Stimulated activated CD4-positive, alpha-beta T cell treated with anti-CD3 and anti-CD28 coated beads, Interleukin-2, amount 100 ng/mL, for 24 hours (primary cell): Measurements from ENCODE around the gene MCOLN2.
"Not testable (repeated sequence)": the region's sequence is repeated elsewhere in the genome, so short reads cannot be mapped to it uniquely, and the experiment has no call there.

ENCODE experiments used
- DNase-seq, 2 donors: peaks; one replicate each; pipeline ENCODE4 v3.0.0-alpha.2; 2020

MCOLN2 gene

DNA sequence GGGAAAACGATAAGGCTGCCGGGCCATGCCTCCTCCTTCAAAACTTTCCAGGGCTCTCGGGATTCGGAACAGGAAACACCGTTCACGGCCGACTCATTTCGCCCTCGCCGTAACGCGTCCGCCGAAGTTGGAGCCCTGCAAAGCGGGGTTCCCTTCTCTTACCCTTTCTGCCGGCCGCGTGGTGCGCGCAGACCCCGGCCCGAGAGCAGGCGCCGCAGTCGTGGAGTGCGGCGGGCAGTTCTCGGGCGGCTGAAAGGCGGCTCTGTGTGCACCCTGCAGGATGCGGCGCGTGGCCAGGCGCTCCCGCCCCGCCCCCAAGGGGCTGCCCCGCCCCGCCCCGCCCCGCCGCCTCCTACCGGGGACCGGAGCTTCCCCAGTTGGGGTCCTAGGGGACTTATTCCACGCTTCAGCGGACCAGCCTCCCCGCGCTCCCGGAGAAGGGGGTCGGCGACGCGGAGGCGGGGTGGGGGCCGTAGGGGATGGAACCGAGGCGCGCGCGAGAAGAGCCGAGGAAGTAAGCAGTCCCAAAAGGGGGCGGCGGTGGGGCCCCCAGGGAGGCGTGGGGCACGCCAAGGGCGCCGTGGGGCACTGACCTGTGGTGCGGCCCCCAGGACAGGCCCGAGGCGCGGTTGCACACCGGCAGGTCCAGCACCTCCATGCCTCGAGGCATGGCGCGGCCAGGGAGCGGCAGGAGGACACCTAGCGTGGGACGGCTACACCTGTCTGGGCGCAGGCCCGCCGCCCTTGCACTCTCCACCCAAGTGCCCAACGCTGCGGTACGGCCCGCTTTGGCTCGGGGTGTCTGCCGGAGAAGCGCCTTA is at the start of gene MCOLN2:
MCOLN2 (minus strand) TSS at position 268 of the 821 bp plus-strand sequence; CDS start at position 27, 241 bp downstream.
- DNase-seq = peak; percentile 58 to 67

DNA sequence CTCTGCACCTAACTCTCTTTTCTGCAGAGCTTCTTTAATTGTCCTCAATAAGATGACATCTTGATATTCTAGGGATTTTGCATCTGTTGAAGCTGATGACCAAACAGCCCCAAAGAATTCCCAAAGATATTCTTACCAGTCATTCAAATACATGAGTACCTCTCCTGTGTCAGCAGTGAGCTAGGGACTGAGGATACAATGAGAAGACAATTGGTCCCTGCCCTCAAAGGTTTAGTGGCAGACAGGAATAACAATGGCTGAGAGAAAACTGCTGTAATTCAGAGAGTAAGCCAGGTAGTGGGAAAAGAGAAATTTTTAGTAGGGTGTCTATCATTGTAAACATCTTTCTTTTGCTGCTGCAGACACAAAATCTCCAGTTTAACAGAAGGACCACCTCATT is 45.5 kb upstream of the MCOLN2 start:
- no peak for DNase-seq

DNA sequence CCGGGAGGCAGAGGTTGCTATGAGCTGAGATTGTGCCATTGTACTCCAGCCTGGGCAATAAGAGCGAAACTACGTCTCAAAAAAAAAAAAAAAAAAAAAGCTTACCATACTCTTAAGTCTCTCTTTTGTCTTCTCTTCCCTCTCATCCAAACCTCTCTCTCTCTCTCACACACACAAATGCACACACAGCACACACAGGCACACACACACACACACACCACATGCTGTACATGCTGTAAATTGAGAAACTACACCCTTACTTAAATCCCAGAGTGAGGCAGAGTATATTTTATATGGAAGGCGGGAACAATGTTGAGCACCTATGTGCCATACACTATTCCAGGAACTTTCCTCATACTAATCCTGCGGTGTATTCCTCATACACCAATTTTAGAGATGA is 44.9 kb upstream of the MCOLN2 start:
- DNase-seq = no peak

DNA sequence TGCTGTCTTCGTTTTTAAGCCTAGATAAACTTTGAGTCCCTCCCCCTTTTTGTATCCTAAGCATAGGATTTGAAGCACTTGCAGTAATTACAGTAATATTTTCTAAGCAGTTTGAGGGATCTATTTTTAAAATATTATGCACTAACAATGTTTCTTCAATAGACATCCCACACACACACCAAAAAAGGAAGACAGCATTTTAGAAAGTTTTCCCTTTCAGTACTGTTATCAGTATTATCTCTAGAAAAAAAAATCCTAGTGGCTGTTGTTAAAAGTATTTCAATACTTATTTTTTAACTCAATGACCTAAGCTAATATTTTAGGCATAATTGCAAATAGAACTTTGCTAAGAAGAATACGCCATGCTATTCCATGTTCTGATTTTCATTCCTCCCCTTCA is 36.3 kb upstream of the MCOLN2 start:
- no peak for DNase-seq

DNA sequence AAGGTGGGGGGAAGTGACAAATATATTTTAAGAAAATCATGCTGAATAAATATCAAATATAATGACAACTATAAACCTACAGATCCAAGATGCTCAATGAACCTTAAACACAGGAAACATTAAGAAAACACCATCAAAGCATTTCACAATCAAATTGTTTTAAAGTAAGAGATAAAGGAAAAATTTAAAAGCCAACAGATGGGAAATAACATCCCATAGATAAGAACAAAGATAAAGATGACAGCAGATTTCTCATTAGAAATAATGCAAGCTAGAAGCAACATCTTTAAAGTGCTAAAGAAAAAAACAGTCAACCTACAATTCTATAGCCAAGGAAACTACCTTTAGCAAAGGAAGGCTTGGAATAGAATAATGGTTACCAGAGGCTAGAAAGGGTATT is 33.6 kb upstream of the MCOLN2 start:
- DNase-seq = no peak

DNA sequence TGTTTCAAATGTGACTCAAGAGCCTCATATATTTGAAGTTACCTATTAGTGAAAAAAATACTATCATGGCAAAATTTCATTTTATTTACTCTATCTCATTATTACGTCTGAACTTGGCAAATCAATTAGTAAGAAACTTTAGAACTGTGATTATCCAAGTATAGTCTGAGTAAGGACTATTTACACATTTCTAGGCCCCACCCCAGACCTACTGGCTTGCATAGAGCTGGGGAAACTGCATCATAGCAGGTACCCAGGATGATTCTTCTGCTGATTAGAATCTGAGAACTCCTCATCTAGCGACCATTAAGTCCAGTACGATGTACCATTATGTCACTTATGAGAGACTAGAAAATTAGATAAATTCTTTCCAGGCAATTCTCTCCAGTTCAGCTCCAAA is 31.2 kb upstream of the MCOLN2 start:
- no peak for DNase-seq

DNA sequence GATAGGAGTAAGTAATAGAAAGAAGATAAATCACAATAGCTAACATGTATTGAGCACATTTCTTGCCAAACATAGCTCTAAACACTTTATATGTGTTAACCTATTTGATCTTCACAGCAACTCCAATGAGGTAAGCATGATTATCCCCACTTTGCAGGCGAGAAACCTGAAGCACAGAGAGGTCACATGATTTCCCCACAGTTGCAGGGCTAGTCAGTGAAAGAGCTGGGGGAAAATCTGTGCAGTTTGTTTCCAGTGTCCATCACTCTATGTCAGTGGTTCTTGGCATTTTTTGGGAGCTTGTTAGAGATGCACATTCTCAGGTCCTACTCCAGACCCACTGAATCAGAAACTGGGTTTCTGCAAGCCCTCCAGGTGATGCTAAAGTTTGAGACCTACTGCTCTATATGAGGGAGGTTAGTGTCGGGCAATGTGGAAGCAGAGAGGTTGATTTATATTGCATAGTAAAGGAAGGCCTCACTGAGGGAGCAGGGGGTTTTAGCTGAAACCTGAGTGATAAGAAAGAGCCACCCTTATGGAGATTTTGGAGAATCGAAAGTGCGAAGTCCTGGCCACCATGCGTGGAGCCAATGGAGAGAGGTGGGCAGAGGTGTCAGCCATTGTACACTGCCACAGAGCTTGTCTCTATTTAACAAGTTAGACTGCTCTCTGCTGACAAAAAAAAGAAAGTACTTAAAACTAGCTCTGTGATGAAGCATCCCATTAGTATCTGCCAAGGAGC is 30.5 kb upstream of the MCOLN2 start:
- DNase-seq = no peak

DNA sequence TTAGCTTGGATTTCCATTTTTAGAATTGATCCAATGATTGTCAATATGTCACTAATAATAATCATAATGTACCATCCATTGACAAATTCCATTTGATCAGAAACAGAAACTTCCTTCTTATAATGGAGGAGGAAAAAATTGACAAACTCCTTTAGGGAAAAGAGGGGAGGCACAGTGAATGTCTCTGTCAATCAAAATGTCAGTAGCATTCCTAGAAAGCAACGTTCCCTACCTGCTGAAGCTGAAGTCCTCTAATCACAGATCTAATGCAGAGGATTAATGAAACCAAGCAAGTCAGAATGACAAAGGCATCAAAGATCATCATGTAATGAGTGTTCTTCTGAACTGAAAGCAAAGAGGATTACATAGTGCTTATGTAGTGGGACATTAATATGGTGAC is 29.0 kb upstream of the MCOLN2 start:
- DNase-seq = no peak

DNA sequence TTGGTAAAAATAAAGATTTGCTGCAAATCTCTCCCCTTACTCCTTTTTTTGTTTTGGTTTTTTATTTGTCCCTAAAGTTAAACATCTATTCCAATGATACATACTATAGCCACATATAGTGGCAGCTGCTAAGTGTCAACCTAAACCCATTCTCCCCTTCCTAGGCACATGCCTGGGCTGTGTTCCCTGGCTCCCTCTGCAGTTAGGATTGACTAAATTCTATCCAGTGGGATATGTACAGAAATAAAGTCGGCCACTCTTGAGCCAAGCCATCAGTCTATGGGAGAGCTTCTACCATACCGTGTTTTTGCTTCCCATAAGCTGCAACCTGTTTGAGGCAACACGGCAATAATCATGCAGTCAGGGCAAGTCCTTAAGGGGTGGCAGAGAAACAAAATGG is 27.8 kb upstream of the MCOLN2 start:
- no peak for DNase-seq

DNA sequence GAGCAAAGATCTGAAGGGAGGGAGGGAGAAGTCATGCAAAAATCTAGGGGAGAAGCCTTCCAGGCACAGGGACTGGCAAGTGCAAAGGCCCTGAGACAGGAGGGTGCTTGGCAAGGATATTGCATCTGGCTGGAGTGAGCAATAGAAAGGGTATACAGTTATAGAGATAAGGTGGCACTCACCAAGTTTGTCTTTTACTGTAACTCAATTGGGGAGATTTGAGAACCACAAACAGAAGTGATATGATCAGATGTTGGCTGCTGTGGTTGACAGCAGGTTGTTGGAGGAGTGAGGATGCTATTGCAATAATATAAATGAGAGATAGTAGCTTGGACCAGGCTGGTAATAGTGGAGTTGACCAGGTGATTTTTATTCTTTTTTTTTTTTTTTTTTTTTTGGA is 25.8 kb upstream of the MCOLN2 start:
- no peak for DNase-seq

DNA sequence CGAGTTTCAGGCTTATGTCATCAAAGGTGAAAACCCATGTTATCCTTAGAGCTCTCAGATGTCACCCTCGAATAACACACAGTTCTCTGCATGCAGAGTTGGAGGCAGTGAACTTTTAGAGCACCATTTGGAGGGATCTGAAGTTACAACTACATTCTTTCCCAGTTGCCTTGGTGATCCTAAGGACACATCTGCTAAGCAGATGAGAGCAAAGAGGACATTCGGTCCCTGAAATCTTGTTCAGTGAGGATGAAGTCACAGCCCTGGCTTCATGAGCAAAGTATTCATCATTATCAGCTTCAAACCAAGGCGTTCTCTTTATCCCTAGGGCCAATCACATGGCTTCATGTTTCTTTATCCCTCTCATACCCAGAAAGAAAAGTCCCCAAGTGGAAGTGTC is 23.1 kb upstream of the MCOLN2 start:
- DNase-seq = no peak

DNA sequence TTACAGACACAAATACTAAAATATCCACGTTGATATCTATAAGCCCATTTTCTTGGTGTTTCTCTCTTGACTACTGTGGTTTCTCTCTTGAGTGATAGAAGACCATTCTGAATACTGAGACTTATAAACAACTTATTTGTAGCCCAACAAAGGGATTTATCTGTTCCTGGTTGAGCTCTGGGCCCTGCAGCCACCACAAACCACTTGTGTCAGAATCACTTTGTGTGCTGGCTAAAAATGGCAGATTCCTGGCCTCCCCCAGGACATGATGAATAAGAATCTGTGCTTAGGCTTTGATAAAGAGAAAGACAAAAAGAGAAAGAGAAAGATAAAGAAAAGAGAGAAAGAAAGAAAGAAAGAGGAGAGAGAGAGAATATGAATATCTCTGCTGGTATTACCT is 18.9 kb upstream of the MCOLN2 start:
- DNase-seq = no peak

DNA sequence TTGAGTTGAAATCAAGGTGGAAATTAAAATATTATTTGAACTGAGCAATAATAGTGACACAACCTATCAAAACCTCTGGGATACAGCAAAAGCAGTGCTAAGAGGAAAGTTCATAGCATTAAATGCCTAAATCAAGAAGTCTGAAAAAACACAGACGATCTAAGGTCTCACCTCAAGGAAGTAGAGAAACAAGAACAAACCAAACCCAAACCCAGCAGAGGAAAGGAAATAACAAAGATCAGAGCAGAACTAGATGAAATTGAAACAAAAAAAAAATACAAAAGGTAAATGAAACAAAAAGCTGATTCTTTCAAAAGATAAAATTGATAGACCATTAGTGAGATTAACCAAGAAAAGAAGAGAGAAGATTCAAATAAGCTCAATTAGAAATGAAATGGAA is 8.7 kb upstream of the MCOLN2 start:
- DNase-seq = not testable (repeated sequence)

DNA sequence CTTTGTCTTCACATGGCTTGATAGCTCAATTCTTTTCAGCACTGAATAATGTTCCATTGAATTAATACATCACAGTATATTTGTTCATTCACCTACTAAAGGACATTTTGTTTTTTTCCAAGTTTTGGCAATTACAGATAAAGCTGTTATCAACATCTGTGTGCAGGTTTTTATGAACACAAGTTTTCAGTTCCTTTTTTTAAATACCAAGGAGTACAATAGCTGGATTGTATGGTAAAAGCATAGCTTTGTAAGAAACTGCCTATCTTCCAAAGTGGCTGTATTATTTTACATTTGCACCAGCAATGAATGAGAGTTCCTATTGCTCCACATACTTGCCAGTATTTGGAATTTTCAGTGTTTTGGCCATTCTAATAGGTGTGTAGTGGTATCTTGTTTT is 4.8 kb upstream of the MCOLN2 start:
- DNase-seq = no peak

DNA sequence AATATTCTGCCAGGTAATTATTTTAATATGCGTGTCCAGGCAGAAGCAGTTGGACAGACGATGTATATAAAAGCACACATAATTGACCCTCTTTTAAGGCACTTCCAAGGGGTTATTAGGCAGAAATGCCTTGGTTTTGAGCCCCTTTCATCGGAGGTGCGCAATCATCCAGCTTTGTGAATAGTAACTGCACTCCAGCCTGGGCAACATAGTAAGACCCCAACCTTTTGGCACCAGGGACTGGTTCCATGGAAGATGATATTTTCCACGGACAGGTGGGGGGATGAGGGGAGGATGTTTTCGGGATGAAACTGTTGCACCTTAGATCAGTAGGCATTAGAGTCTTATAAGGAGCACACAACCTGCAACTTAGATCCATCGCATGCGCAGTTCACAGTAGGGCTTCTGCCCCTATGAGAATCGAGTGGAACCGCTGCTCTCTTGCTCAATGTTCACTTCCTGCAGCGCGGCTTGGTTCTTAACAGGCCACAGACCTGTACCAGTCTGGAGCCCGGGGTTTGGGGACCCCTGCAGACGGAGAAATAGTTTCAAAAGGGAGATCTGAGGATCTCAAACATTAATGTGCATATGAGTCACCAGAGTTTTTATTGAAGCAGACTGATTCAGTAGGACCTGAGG is 1.8 kb upstream of the MCOLN2 start:
- peak; percentile 39 to 54 for DNase-seq

DNA sequence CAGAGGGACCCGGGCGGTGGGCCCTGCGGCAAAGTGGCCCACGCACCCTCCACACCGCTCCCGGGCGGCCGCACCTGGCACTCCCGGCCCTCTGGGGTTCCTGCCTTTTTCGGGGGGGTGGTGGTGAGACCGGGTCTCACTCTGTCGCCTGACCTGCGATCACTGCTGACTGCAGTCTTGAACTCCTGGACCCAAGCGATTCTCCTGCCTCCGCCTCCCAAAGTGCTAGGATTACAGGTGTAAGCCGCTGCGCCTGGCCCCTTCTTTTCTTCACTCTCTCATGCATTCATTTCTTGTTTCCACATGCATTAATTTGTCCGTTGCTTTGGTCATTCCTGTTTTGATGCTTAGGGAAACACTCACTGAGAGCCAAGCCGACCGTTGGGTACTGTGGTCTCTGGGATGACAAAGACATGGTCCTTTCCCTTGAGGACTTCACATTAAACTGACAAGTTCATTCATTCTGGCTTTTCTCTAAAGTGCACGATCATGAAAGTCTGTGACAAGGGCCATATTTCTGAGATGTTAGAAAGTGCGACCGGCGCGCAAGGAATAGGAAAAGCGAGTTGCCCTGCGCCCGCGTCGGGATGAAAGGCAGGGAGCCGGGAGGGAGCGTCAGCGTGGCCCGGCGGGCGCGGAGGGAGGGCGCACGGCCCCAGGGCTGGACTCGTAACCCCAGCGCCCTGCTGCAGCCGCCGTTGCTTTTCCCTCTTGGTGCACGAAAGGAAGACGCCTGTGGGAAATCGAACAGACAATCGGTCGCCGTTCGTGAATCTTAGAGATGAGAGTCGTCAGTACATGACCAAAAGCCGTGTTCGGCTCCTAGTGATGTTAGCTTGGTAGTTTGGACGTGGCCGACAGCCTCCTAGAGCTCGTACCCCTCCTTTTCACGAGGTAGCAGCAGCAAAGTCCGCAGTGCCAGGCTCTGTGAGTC is 1.0 kb upstream of the MCOLN2 start:
- DNase-seq = peak; percentile 26 to 33

DNA sequence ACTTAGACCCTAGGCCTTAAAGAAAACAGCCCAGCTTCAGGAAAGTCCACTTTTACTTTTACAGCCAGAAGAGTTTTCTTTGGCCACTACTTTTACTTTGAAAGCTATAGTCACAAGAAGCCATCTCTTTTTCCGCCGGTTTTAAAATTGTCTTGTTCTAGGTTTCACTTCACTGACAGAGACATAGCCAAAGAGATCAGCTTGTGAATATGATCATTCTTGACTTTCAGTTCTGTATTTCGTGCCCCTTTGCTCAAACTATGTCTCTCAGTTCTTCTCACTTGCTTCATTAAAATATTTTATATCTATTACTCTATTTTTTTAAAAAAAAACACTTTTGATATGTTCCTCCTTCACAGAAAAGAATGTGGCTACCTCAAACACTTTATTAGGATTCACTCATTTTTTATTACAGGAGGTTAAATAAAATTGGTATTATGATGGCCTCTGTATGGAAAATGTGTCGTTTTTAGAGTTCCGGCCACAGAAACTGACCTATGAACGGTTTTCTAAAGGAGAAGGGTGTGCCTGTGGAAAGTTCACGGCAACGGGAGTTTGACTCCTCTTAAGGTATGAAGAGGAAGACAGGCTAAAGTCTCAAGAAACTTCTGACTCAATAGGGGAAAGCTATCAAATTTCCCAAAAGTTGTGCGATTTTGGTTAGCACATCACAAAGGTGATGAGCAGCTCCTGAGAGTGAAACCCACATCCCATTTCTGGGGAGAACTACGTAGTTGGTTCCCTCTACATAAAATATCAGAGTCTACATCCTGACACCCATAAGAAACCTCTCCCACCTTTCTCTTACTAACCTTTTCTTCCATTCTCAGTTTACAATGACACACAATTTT is 1.2 kb downstream of the MCOLN2 start:
- DNase-seq = peak; percentile 18 to 27

DNA sequence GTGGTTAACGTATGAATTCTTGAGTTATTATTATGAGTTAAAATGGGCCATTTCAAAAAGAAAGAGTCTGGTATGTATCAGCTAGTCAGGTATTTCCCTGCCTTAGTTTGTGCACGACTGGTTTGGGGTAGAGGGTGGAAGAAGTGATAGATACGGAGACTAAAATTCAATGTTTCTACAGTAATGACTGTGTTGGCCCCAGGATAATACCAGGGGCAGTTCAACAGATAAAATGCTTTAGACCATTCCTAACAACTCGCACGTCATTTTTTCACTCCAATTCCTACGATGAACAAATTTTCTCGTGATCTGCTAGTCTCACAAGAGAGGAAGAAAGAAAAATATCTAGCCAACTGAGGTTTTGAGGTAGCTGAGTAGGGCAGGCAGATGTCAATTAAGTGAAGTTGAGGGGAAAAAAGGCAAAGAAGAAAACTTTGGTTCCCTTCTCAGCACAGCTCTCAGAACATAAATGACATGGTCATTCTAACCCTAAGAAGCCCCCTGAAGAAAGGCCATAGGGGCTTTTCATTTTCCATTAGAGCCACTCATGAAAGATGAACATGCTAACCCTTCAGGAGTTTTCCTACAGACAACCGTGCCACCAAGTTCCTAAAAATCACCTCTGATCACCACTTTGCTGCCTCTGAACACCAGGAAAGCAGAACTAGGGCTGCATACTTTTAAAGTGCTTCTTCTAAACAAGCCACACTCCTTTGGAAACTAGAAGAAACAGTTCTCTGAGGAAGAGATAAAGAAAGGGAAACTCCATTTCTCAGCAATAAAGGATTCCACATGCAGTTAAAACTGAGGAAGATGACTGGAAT is 5.6 kb downstream of the MCOLN2 start:
- DNase-seq = no peak

DNA sequence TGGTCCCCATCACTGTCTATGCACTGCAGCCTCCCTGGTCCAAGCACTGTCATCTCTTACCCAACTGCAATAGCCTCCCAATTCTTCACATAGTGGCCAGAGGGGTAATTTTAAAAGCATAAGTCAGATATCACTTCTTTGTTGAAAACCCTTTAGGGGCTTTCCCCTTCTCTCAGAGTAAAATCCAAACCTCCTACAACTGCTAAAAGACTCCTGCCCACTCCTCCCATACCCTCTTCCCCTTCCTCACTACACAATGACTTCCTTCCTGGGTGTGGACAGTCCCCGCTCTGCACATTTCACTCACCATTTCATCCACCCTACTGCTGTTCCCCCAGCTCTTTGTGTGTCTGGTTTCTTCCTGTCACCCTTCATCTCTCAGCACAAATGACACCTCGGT is 8.3 kb downstream of the MCOLN2 start:
- DNase-seq = no peak

DNA sequence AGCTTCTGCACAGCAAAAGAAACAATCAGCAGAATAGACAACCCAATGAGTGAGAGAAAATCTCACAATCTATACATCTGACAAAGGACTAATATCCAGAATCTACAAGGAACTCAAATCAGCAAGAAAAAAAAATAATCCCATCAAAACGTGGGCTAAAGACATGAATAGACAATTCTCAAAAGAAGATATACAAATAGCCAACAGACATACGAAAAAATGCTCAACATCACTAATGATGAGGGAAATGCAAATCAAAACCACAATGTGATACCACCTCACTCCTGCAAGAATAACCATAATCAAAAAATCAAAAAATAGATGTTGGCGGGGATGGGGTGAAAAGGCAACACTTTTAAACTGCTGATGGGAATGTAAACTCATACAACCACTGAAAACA is 10.4 kb downstream of the MCOLN2 start:
- not testable (repeated sequence) for DNase-seq

DNA sequence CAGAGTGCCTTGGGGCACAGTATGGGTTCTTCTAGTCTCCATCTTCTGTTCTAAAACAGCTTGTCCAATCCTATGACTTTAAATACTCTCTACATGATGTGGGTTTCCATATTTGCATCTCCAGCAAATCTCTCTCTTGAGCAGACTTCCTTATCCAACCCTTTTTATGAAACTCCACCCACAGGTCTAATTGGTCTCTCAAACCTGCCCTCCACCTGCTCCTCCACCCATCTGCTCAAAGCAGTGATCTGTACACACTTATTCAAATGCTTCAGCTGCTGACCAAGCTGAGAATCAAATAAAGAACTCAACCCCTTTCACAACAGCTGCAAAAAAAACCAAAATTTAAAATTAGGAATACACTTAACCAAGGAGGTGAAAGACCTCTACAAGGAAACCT is 11.5 kb downstream of the MCOLN2 start:
- no peak for DNase-seq
